GOT3 (cell line): ENCODE results near the gene TAF15.

Experiments
- DNase-seq: peaks from one replicate; lab custom pipeline; 2025; ENCODE audit warnings: mixed read lengths; lab: John Stamatoyannopoulos, UW

TAF15 gene

GRCh38 chr17:35821308-35821707, 12.0 kb downstream of the TAF15 start:
- DNase-seq, result no peak

GRCh38 chr17:35825206-35825605, 15.9 kb downstream of the TAF15 start:
- DNase-seq, result no peak

GRCh38 chr17:35841101-35841500, 31.8 kb downstream of the TAF15 start:
- DNase-seq, result no peak

GRCh38 chr17:35841505-35841904, 32.2 kb downstream of the TAF15 start:
- DNase-seq, result no peak

- DNase-seq, result no peak
Measured at GRCh38 chr17:35842239-35842638, 33.0 kb downstream of the TAF15 start.

GRCh38 chr17:35843698-35844097, 34.4 kb downstream of the TAF15 start:
- no peak for DNase-seq

GRCh38 chr17:35844547-35844946, 35.3 kb downstream of the TAF15 start:
- no peak for DNase-seq

- no peak for DNase-seq
Measured at GRCh38 chr17:35846055-35846809, 36.9 kb downstream of the TAF15 start.

GRCh38 chr17:35847006-35847405, 37.7 kb downstream of the TAF15 start:
- DNase-seq, result no peak

GRCh38 chr17:35847633-35848373, 38.5 kb downstream of the TAF15 start:
- no peak for DNase-seq

GRCh38 chr17:35849469-35850348, 40.4 kb downstream of the TAF15 start:
- no peak for DNase-seq

- DNase-seq, result no peak
Measured at GRCh38 chr17:35855965-35856364, 46.7 kb downstream of the TAF15 start.

GRCh38 chr17:35856603-35857002, 47.3 kb downstream of the TAF15 start:
- DNase-seq, result no peak

GRCh38 chr17:35864853-35865252, 55.6 kb downstream of the TAF15 start:
- no peak for DNase-seq

- no peak for DNase-seq
Measured at GRCh38 chr17:35865412-35866340, 56.4 kb downstream of the TAF15 start.

- no peak for DNase-seq
Measured at GRCh38 chr17:35866341-35866950, 57.2 kb downstream of the TAF15 start.

- DNase-seq, result no peak
Measured at GRCh38 chr17:35867574-35867973, 58.3 kb downstream of the TAF15 start.

- no peak for DNase-seq
Measured at GRCh38 chr17:35868737-35869136, 59.5 kb downstream of the TAF15 start, which contains the start of gene HEATR9. Gene HEATR9, minus strand, starts transcription at chr17:35868891. Its CDS starts 149 bp downstream, at chr17:35868742.

GRCh38 chr17:35870906-35871819, 61.9 kb downstream of the TAF15 start:
- DNase-seq, result no peak
